ENCODE results near the gene TRAF2.
A peak's percentile ranks its signal among the peaks of the same experiment; 100 is the strongest.

The TRAF2 gene

DNA sequence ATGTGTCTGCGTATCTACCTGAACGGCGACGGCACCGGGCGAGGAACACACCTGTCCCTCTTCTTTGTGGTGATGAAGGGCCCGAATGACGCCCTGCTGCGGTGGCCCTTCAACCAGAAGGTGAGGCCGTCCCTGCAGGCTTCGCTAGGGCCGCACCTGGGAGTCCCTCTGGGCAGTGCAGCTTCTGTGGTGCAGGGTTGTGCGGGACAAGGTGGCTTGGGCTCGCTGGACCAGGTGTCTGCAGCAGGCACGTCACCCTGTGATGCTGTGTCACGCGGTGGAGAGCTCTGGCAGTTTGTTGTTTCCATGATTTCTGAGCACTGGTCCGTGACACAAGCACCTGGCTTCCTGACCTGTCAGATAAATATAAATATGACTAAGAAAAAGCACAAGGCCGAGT is 37.6 kb downstream of the TRAF2 start:
- ATAC-seq (replicated peaks): no peak
- Mint-ChIP-seq H3K4me3 (no peak overlapping the region), H3K27me3 (no peaks in the 10 kb centered on the region), H3K9me3 (no peaks in the 10 kb centered on the region), H3K4me1 (ENCODE audit: low read depth in 2 of 2) (peaks cover 3 to 4% of the 10 kb centered on the region in 2 donors), H3K36me3 (ENCODE audit: insufficient read depth) (peaks cover 38% of the 10 kb centered on the region), H3K27ac (no peak overlapping the region)
- DNase-seq: no peak

DNA sequence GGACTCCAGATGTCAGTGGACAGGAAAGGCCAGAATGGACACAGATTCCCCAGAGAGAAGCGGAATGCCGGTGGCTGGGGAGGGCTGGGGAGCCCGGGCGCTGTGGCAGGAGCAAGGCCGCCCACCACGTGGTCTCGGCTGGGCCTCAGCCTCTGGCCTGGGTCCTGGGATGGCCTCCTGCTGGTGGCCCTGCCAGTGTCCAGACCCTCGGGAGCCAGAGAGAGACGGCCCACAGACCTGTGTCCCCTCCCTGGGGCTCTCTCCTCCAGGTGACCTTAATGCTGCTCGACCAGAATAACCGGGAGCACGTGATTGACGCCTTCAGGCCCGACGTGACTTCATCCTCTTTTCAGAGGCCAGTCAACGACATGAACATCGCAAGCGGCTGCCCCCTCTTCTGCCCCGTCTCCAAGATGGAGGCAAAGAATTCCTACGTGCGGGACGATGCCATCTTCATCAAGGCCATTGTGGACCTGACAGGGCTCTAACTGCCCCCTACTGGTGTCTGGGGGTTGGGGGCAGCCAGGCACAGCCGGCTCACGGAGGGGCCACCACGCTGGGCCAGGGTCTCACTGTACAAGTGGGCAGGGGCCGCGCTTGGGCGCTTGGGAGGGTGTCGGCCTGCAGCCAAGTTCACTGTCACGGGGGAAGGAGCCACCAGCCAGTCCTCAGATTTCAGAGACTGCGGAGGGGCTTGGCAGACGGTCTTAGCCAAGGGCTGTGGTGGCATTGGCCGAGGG is 39.3 kb downstream of the TRAF2 start:
- Mint-ChIP-seq H3K36me3 (ENCODE audit: insufficient read depth) (peaks cover 23% of the 10 kb centered on the region), H3K4me1 (ENCODE audit: low read depth in 2 of 2) (peaks cover 3 to 4% of the 10 kb centered on the region in 2 donors), H3K9me3 (no peaks in the 10 kb centered on the region), H3K27ac (no peak overlapping the region), H3K27me3 (no peaks in the 10 kb centered on the region), H3K4me3 (no peak overlapping the region)
- DNase-seq: no peak
- no peak for ATAC-seq (replicated peaks)

DNA sequence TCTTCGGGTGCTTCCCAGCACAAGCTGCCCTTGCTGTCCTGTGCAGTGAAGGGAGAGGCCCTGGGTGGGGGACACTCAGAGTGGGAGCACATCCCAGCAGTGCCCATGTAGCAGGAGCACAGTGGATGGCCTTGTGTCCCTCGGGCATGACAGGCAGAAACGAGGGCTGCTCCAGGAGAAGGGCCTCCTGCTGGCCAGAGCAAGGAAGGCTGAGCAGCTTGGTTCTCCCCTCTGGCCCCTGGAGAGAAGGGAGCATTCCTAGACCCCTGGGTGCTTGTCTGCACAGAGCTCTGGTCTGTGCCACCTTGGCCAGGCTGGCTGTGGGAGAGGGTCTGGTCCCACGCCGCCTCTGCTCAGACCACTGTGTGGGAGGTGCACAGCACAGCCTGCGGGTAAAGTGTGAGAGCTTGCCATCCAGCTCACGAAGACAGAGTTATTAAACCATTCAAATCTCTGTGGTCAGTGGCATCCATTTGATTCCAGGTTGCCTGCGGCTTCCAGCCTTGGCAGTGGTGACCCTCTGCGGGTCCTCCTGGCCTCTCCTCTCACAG is 39.9 kb downstream of the TRAF2 start:
- Mint-ChIP-seq H3K27ac (peak overlapping the region in 1 of 2 donors; percentile 78), H3K4me3 (no peak overlapping the region), H3K4me1 (ENCODE audit: low read depth in 2 of 2) (peaks cover 3 to 4% of the 10 kb centered on the region in 2 donors), H3K36me3 (ENCODE audit: insufficient read depth) (peaks cover 18% of the 10 kb centered on the region), H3K9me3 (no peaks in the 10 kb centered on the region), H3K27me3 (no peaks in the 10 kb centered on the region)
- ATAC-seq (replicated peaks) (no peak), DNase-seq (no peak)

DNA sequence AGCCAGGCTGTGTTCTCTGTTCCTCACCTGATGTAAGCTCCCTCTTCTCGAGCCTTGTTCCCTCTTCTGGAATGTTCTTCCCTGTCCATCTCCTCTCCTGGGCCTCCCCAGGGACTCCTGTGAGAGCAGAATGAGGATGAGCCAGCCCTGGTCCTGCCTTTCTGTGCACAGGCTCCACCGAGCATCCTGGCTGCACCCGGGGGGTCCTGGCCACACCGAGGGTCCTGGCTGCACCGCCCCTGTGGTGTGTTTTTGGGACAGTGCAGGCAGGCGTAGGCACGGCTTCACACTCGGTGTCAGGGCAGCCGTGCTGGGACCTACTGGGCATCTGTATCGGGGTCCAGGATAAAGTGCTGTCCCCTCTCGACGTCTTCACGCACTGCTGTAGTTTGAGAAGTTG is 40.4 kb downstream of the TRAF2 start:
- peaks cover 18% of the 10 kb centered on the region for H3K36me3 Mint-ChIP-seq (ENCODE audit: insufficient read depth)

DNA sequence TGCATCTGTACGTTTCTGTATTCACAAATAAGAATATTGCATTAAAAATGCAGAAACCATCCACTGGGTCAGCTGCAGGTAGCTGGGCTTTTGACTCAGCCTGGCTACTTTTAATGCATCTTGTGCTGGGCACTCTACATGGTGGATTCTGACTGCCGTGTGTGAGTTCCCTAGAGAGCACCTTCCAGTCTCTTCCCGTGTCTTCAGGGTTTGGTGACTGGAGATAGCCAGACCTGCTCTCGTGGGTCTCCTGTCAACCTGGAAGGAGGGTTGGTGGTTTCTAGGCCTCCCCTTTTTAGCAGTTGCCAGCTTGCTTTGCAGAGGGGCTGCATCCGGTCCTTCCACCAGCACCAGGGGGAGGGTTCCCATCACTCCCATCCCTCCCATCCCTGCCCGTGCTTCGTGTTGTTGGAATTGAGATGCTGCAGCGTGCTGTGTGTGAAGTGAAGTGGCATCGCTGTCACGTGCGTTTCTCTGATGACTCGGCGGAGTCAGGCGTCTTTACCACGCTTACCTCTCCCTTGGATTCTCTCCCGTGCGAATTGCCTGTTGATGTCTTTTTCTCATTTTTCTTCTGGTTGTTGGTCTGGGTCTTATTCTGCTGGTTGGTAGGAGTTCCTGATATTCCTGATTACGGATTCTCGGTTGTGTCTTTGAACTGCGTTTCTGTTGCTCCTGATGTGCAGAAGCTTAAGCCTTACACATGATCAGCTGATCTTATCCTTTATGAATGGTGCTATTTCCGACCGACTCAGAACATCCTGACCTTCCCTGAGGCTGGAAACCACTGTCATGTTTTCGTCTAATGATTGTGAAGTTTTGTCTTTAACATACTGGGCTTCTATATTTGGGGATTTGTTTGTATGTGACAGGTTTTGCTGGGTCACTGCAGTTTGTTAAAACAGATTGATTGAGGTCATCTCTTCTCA is 41.3 kb downstream of the TRAF2 start:
- H3K27me3 Mint-ChIP-seq: no peaks in the 10 kb centered on the region
- peaks cover 18% of the 10 kb centered on the region for H3K36me3 Mint-ChIP-seq (ENCODE audit: insufficient read depth)
- no peak overlapping the region for H3K4me3 Mint-ChIP-seq
- no peak for ATAC-seq (replicated peaks)
- peaks cover 4 to 5% of the 10 kb centered on the region in 2 donors for H3K4me1 Mint-ChIP-seq (ENCODE audit: low read depth in 2 of 2)
- no peak overlapping the region for H3K27ac Mint-ChIP-seq
- no peak for DNase-seq
- H3K9me3 Mint-ChIP-seq: no peaks in the 10 kb centered on the region

More for the DNA sequence above, 40.4 kb downstream of the TRAF2 start:
- H3K4me1 Mint-ChIP-seq (ENCODE audit: low read depth in 2 of 2): peaks cover 3 to 4% of the 10 kb centered on the region in 2 donors
- DNase-seq (no peak), ATAC-seq (replicated peaks) (no peak)
- no peak overlapping the region for H3K4me3 Mint-ChIP-seq
- H3K27ac Mint-ChIP-seq: peak overlapping the region in 1 of 2 donors; percentile 78
- H3K9me3 Mint-ChIP-seq: no peaks in the 10 kb centered on the region
- H3K27me3 Mint-ChIP-seq: no peaks in the 10 kb centered on the region

DNA sequence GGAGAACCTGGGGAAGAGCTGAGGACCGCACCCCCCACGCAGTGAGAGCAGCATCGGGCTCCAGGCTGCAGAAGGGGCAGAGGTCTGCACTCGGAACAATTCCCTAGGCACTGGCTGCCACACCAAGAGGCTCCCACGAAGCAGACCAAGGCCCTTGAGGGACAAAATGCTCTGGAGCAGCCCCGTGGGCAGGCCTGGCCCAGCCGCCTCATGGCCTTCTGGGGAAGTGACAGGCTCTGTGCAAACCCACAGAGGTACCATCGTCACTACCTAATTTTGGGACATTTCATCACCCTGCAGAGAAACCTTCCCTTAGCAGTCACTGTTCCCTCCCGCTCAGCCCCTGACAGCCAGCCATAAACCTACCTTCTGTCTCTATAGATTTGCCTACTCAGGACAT is 42.3 kb downstream of the TRAF2 start:
- no peak for ATAC-seq (replicated peaks)
- Mint-ChIP-seq H3K36me3 (ENCODE audit: insufficient read depth) (peaks cover 15% of the 10 kb centered on the region), H3K27ac (no peak overlapping the region), H3K9me3 (no peaks in the 10 kb centered on the region), H3K4me1 (ENCODE audit: low read depth in 2 of 2) (peaks cover 5 to 6% of the 10 kb centered on the region in 2 donors), H3K27me3 (no peaks in the 10 kb centered on the region), H3K4me3 (no peak overlapping the region)
- no peak for DNase-seq

DNA sequence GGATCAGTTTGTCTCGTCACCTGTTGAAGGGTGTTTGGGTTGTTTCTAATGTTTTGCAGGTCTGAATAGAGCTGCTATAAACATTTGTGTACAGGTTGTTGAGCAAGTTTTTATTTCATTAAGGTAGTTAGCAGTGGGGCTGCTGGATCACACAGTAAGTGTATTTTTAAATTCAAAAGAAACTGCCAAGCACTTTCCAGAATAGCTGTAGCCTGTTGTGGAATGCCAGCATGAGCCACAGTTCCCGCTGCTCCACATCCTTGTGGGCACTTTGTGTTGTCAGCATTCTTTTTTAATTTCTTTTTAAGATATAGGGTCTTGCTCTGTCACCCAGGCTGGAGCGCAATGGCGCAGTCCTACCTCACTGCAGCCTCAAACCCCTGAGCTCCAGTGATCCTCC is 43.7 kb downstream of the TRAF2 start:
- DNase-seq (no peak), ATAC-seq (replicated peaks) (no peak)
- H3K27me3 Mint-ChIP-seq: no peaks in the 10 kb centered on the region
- H3K4me3 Mint-ChIP-seq: no peak overlapping the region
- H3K9me3 Mint-ChIP-seq: no peaks in the 10 kb centered on the region
- peak overlapping the region in 1 of 2 donors; percentile 59 for H3K27ac Mint-ChIP-seq
- peaks cover 6% of the 10 kb centered on the region for H3K36me3 Mint-ChIP-seq (ENCODE audit: insufficient read depth)
- H3K4me1 Mint-ChIP-seq (ENCODE audit: low read depth in 2 of 2): peaks cover 5 to 6% of the 10 kb centered on the region in 2 donors

DNA sequence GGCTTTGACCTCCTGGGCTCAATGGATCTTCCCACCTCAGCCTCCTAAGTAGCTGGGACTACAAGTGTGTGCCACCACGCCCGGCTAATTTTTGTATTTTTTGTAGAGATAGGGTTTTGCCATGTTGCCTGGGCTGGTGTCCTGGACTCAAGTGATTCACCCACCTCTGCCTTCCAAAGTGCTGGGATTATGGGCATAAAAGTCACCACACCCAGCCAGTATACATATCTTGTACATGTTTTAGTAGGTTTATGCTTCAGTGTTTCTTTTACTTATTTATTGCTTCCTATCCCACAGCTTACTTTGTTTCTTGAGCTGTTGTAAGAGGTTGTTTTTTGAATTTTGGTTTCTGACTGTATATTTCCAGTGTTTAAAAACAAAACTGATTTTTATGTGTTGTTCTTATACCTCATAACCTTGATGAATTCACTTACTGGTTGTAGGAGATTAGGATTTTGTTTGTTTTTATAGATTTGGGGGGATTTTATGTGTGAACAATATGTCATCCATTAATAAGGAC is 45.4 kb downstream of the TRAF2 start:
- Mint-ChIP-seq H3K36me3 (ENCODE audit: insufficient read depth) (no peaks in the 10 kb centered on the region), H3K4me1 (ENCODE audit: low read depth in 2 of 2) (peaks cover 5 to 11% of the 10 kb centered on the region in 2 donors), H3K4me3 (no peak overlapping the region), H3K27ac (peak overlapping the region; percentile 9 to 38), H3K9me3 (no peaks in the 10 kb centered on the region), H3K27me3 (no peaks in the 10 kb centered on the region)
- ATAC-seq (replicated peaks) (no peak), DNase-seq (no peak)

DNA sequence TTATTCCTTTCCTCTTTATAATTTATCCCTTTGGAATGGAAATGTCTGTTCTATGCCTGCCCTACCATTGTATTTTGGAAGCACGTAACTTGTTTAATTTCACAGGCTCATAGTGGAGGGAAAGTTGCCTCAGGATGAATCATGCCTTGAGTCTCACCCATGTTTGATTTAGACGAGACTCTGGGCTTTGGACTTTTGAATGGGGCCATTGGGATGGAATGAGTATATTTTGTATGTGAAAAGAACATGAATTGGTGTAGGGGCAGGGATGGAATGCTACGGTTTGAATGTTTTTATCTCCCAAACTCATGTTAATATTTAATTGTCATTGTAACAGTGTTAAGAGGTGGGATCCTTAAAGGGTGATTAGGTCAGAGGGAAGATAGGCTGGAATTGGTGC is 48.0 kb downstream of the TRAF2 start:
- Mint-ChIP-seq H3K9me3 (no peaks in the 10 kb centered on the region), H3K4me3 (no peak overlapping the region), H3K27me3 (no peaks in the 10 kb centered on the region), H3K27ac (no peak overlapping the region), H3K4me1 (ENCODE audit: low read depth in 2 of 2) (peaks cover 3 to 14% of the 10 kb centered on the region in 2 donors), H3K36me3 (ENCODE audit: insufficient read depth) (peaks cover 5% of the 10 kb centered on the region)
- DNase-seq (no peak), ATAC-seq (replicated peaks) (no peak)

DNA sequence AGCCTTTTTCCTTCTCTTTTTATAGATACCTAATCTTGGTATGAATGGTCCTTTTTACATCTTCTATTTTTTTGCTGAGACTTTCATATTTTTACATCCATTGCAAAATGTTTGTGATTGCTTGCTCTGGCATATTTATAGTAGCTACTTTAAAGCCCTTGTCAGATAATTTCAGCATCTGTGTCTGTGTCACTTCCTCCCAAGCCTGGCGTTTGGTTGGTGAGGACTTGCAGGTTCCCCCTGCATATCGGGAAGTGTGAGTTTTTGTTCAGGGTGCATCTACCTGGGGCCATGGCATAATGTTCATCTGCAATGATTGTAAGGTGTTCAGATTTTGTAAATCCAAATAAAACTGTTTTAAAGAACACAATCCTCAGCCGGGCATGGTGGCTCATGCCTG is 49.3 kb downstream of the TRAF2 start:
- no peak overlapping the region for H3K27ac Mint-ChIP-seq
- peaks cover 3 to 14% of the 10 kb centered on the region in 2 donors for H3K4me1 Mint-ChIP-seq (ENCODE audit: low read depth in 2 of 2)
- no peaks in the 10 kb centered on the region for H3K9me3 Mint-ChIP-seq
- ATAC-seq (replicated peaks) (no peak), DNase-seq (no peak)
- no peak overlapping the region for H3K4me3 Mint-ChIP-seq
- H3K36me3 Mint-ChIP-seq (ENCODE audit: insufficient read depth): peaks cover 14% of the 10 kb centered on the region
- no peaks in the 10 kb centered on the region for H3K27me3 Mint-ChIP-seq

DNA sequence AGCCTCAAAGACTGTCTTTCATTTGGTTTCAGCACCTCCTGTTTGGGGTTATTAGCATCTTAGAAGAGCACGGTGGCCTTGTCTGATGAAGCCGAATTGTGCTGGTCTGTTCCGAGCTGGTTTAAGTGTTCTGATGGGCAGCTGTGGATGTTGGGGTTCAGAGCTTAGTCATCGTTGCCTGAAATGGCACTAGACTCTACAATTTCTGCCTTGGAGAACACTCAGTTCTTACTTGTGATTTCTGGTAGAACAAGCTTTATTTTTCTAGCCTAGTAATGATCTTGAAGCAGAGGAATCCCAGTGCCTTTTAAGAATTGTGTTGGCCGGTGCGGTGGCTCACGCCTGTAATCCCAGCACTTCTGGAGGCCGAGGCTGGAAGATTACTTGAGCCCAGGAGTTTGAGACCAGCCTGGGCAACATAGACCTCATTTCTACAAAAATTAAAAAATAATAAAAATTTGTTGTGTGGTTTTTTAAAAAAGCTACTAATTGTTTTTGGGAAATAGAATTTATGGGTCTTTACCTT is 50.4 kb downstream of the TRAF2 start:
- Mint-ChIP-seq H3K27ac (no peak overlapping the region), H3K4me1 (ENCODE audit: low read depth in 2 of 2) (peaks cover 8 to 14% of the 10 kb centered on the region in 2 donors), H3K4me3 (no peak overlapping the region), H3K36me3 (ENCODE audit: insufficient read depth) (peaks cover 25% of the 10 kb centered on the region), H3K27me3 (no peaks in the 10 kb centered on the region), H3K9me3 (no peaks in the 10 kb centered on the region)
- DNase-seq: no peak
- ATAC-seq (replicated peaks): no peak

DNA sequence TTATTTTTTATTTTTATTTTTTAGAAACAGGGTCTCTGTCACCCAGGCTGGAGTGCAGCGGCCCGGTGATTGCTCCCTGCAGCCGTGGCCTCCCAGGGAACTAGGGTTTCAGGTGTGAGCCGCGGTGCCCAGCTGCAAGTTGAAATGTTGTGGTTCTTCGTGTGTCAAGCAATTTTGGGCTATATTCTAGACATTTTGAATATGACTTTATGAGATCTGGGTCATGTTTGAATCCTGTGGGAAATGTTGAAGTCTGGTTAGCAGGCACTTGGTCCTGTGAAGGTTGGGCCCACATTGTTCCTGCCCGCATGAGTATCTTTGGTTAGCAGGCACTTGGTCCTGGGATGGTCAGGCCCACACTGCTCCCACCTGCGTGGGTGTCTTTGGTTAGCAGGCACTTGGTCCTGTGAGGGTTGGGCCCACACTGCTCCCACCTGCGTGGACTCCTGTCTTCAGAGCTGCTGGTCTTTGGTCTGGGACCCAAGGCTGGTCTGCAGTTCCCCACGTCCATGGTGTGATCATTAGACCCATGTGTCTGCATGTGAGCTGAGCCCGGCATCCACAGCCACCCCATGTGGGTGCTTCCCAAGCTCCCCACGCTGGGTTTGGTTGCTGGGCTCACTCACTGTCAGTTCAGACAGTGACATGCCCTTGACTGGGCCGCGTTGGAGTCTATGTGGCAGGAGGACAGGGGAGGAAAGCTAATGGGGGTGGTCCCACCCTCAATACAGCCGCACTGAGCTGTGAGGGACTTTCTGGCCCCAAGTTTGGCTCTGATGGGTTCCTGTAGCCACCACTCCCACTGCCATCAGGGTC is 51.1 kb downstream of the TRAF2 start:
- Mint-ChIP-seq H3K9me3 (no peaks in the 10 kb centered on the region), H3K27me3 (no peaks in the 10 kb centered on the region), H3K36me3 (ENCODE audit: insufficient read depth) (peaks cover 31% of the 10 kb centered on the region), H3K27ac (no peak overlapping the region), H3K4me3 (no peak overlapping the region), H3K4me1 (ENCODE audit: low read depth in 2 of 2) (peaks cover 6 to 14% of the 10 kb centered on the region in 2 donors)
- ATAC-seq (replicated peaks) (no peak), DNase-seq (no peak)
